ENCODE data around the gene GRM2.

Gene GRM2

GRCh38 chr3:51717947-51718346 is 11.1 kb downstream of the GRM2 start:
- Histone ChIP-seq H3K27me3 (ENCODE audit: control insufficient read depth, insufficient read depth, low read length) (peaks cover 6% of the 10 kb centered on the region), H3K36me3 (ENCODE audit: insufficient read depth, low read length) (no peaks in the 10 kb centered on the region), H3K9me3 (replicated peaks; ENCODE audit: low read length) (no peaks in the 10 kb centered on the region), H3K4me1 (ENCODE audit: control insufficient read depth, insufficient read depth, low read length) (no peaks in the 10 kb centered on the region), H3K4me3 (ENCODE audit: low read length) (no peak overlapping the region), H3K9ac (ENCODE audit: low read depth, low read length) (no peak overlapping the region), H3K4me2 (ENCODE audit: low read length) (no peak overlapping the region)

- no peaks in the 10 kb centered on the region for H3K36me3 ChIP-seq (ENCODE audit: insufficient read depth, low read length)
- no peak overlapping the region for H3K4me2 ChIP-seq (ENCODE audit: low read length)
- H3K9ac ChIP-seq (ENCODE audit: low read depth, low read length) = no peak overlapping the region
- H3K27me3 ChIP-seq (ENCODE audit: control insufficient read depth, insufficient read depth, low read length) = peaks cover 6% of the 10 kb centered on the region
- no peak overlapping the region for H3K4me3 ChIP-seq (ENCODE audit: low read length)
- no peaks in the 10 kb centered on the region for H3K9me3 ChIP-seq (replicated peaks; ENCODE audit: low read length)
- H3K4me1 ChIP-seq (ENCODE audit: control insufficient read depth, insufficient read depth, low read length) = no peaks in the 10 kb centered on the region
Measured at GRCh38 chr3:51718547-51719409, 11.9 kb downstream of the GRM2 start.

DNA sequence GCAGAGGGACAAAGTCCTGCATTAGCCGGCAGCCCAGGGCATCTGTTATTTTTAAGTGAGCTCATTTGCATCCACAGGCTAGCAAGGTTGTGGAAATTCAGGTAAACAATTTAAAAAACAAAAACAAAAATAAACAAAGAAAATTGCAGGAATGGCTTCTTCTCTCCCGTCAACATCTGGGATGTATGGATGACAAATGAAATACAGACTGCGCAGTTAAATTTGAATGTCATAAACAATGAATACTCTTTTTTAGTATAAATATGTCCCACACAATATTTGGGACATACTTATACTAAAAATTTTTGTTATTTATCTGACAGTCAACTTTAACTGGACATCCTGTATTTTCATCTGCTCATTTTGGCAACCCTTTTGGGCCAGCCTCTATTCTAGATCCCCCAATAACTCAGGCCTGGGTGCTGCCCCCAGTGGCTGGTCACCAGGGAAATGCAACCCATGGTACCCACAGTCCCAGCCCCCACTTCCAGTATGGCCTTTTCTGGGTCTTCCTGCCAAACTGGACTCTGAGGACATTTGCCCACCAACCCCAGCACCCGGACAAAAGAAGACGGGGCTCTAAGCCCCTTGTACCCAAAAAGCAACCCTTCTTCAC is 12.7 kb downstream of the GRM2 start:
- no peak overlapping the region for H3K9ac ChIP-seq (ENCODE audit: low read depth, low read length)
- H3K4me2 ChIP-seq (ENCODE audit: low read length) = no peak overlapping the region
- H3K27me3 ChIP-seq (ENCODE audit: control insufficient read depth, insufficient read depth, low read length) = peaks cover 6% of the 10 kb centered on the region
- no peak overlapping the region for H3K4me3 ChIP-seq (ENCODE audit: low read length)
- no peaks in the 10 kb centered on the region for H3K4me1 ChIP-seq (ENCODE audit: control insufficient read depth, insufficient read depth, low read length)
- H3K9me3 ChIP-seq (replicated peaks; ENCODE audit: low read length) = no peaks in the 10 kb centered on the region
- H3K36me3 ChIP-seq (ENCODE audit: insufficient read depth, low read length) = no peaks in the 10 kb centered on the region

DNA sequence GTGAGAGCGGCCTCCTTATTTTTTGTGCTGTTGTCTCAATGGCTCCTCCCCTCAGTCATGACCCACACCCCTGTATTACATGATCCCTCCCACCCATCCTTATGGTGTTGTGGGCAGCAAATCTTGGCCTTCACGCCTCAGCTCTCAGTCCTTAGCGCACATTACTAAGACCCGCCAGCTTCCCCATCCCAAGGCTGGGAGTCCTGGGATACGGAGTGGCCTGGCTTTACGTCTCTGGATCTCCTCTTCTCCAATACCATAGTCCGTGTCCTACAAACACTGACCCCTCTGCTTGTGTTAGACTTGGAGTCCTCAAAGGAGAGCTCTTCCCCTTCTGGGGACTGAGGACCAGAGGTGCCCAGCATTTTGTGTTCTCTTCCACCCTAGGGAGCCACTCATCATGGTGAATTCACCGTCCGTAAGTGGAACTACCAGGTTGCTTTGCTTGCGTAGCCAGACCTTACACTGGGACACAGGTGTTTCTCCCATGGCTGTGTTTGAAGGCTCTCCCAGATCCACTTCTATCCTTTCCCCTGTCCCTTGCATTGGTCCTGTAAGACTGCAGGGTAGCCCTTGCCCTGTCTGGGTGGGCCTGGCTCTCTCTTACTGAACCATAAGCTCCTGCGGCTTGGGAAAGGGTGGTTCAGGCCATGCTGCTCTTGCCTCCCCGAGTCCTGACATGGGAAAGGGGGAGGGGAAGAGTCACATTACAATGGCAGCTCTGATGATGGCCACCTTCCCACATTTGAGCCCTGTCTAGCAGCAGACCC is 13.6 kb downstream of the GRM2 start:
- H3K4me2 ChIP-seq (ENCODE audit: low read length) = no peak overlapping the region
- H3K36me3 ChIP-seq (ENCODE audit: insufficient read depth, low read length) = no peaks in the 10 kb centered on the region
- peaks cover 6% of the 10 kb centered on the region for H3K27me3 ChIP-seq (ENCODE audit: control insufficient read depth, insufficient read depth, low read length)
- H3K4me3 ChIP-seq (ENCODE audit: low read length) = no peak overlapping the region
- no peaks in the 10 kb centered on the region for H3K4me1 ChIP-seq (ENCODE audit: control insufficient read depth, insufficient read depth, low read length)
- no peaks in the 10 kb centered on the region for H3K9me3 ChIP-seq (replicated peaks; ENCODE audit: low read length)
- no peak overlapping the region for H3K9ac ChIP-seq (ENCODE audit: low read depth, low read length)

GRCh38 chr3:51721062-51721745 is 14.3 kb downstream of the GRM2 start:
- Histone ChIP-seq H3K4me2 (ENCODE audit: low read length) (no peak overlapping the region), H3K4me3 (ENCODE audit: low read length) (no peak overlapping the region), H3K36me3 (ENCODE audit: insufficient read depth, low read length) (no peaks in the 10 kb centered on the region), H3K27me3 (ENCODE audit: control insufficient read depth, insufficient read depth, low read length) (peaks cover 6% of the 10 kb centered on the region), H3K9me3 (replicated peaks; ENCODE audit: low read length) (no peaks in the 10 kb centered on the region), H3K4me1 (ENCODE audit: control insufficient read depth, insufficient read depth, low read length) (no peaks in the 10 kb centered on the region), H3K9ac (ENCODE audit: low read depth, low read length) (no peak overlapping the region)

GRCh38 chr3:51722362-51722761 is 15.5 kb downstream of the GRM2 start:
- H3K9ac ChIP-seq (ENCODE audit: low read depth, low read length) = no peak overlapping the region
- no peak overlapping the region for H3K4me2 ChIP-seq (ENCODE audit: low read length)
- H3K4me3 ChIP-seq (ENCODE audit: low read length) = no peak overlapping the region
- no peaks in the 10 kb centered on the region for H3K36me3 ChIP-seq (ENCODE audit: insufficient read depth, low read length)
- H3K9me3 ChIP-seq (replicated peaks; ENCODE audit: low read length) = no peaks in the 10 kb centered on the region
- peaks cover 11% of the 10 kb centered on the region for H3K27me3 ChIP-seq (ENCODE audit: control insufficient read depth, insufficient read depth, low read length)
- no peaks in the 10 kb centered on the region for H3K4me1 ChIP-seq (ENCODE audit: control insufficient read depth, insufficient read depth, low read length)

DNA sequence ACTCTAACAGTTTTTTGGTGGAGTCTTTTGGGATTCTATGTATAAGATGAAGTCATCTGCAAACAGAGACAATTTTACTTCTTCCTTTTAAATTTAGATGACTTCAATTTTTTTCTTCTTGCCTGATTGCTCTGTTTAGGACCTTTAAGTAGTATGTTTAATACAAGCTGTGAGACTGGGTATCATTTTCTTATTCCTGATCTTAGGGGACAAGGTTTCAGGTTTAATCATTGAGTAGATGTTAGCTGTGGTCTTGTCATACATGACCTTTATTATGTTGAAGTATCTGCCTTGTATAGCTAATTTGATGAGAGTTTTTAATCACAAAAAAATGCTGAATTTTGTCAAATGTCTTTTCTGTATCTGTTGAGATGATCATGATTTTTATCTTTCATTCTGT is 20.6 kb downstream of the GRM2 start:
- Histone ChIP-seq H3K36me3 (ENCODE audit: insufficient read depth, low read length) (no peaks in the 10 kb centered on the region), H3K9me3 (replicated peaks; ENCODE audit: low read length) (no peaks in the 10 kb centered on the region), H3K27me3 (ENCODE audit: control insufficient read depth, insufficient read depth, low read length) (peaks cover 27% of the 10 kb centered on the region), H3K4me2 (ENCODE audit: low read length) (no peak overlapping the region), H3K4me3 (ENCODE audit: low read length) (no peak overlapping the region), H3K4me1 (ENCODE audit: control insufficient read depth, insufficient read depth, low read length) (no peaks in the 10 kb centered on the region), H3K9ac (ENCODE audit: low read depth, low read length) (no peak overlapping the region)

DNA sequence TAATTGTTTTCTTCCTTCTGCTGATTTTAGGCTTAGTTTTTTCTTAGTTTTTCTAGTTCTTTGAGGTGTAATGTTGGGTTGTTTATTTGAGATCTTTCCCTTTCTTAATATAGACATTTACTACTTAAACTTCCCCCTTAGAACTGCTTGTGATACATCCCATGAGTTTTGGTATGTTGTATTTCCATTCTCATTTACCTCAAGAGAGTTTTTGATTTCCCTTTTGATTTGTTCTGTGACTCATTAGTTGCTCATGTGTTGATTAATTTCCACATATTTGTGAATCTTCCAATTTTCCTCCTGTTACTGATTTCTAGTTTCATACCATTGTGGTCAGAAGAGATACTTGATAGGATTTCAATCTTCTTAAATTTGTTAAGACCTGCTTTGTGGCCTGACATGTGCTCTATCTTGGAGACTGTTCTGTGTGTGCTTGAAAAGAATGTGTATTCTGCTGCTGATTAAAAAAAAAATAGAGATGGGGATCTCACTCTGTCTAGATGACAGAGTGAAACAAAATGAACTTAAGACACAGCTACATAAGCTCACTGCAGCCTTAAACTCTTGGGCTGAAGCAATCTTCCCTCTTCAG is 22.3 kb downstream of the GRM2 start:
- H3K4me2 ChIP-seq (ENCODE audit: low read length) = no peak overlapping the region
- H3K4me3 ChIP-seq (ENCODE audit: low read length) = no peak overlapping the region
- H3K27me3 ChIP-seq (ENCODE audit: control insufficient read depth, insufficient read depth, low read length) = peaks cover 27% of the 10 kb centered on the region
- no peaks in the 10 kb centered on the region for H3K4me1 ChIP-seq (ENCODE audit: control insufficient read depth, insufficient read depth, low read length)
- no peak overlapping the region for H3K9ac ChIP-seq (ENCODE audit: low read depth, low read length)
- no peaks in the 10 kb centered on the region for H3K36me3 ChIP-seq (ENCODE audit: insufficient read depth, low read length)
- H3K9me3 ChIP-seq (replicated peaks; ENCODE audit: low read length) = no peaks in the 10 kb centered on the region

GRCh38 chr3:51733859-51734571 is 27.1 kb downstream of the GRM2 start:
- H3K4me2 ChIP-seq (ENCODE audit: low read length) = no peak overlapping the region
- peaks cover 42% of the 10 kb centered on the region for H3K27me3 ChIP-seq (ENCODE audit: control insufficient read depth, insufficient read depth, low read length)
- no peaks in the 10 kb centered on the region for H3K4me1 ChIP-seq (ENCODE audit: control insufficient read depth, insufficient read depth, low read length)
- H3K36me3 ChIP-seq (ENCODE audit: insufficient read depth, low read length) = no peaks in the 10 kb centered on the region
- H3K9ac ChIP-seq (ENCODE audit: low read depth, low read length) = no peak overlapping the region
- no peak overlapping the region for H3K4me3 ChIP-seq (ENCODE audit: low read length)
- H3K9me3 ChIP-seq (replicated peaks; ENCODE audit: low read length) = no peaks in the 10 kb centered on the region

- no peaks in the 10 kb centered on the region for H3K9me3 ChIP-seq (replicated peaks; ENCODE audit: low read length)
- H3K4me1 ChIP-seq (ENCODE audit: control insufficient read depth, insufficient read depth, low read length) = no peaks in the 10 kb centered on the region
- H3K36me3 ChIP-seq (ENCODE audit: insufficient read depth, low read length) = no peaks in the 10 kb centered on the region
- H3K27me3 ChIP-seq (ENCODE audit: control insufficient read depth, insufficient read depth, low read length) = peaks cover 42% of the 10 kb centered on the region
- H3K9ac ChIP-seq (ENCODE audit: low read depth, low read length) = no peak overlapping the region
- no peak overlapping the region for H3K4me3 ChIP-seq (ENCODE audit: low read length)
- H3K4me2 ChIP-seq (ENCODE audit: low read length) = no peak overlapping the region
Measured at GRCh38 chr3:51734572-51734907, 27.7 kb downstream of the GRM2 start.

All from skeletal muscle satellite cell (primary cell).